GM20431 (cell line): ENCODE data around the gene IL21R.
"Not testable (repeated sequence)": the region's sequence is repeated elsewhere in the genome, so short reads cannot be mapped to it uniquely, and the experiment has no call there.

Source experiments
- in situ Hi-C: fragments of 300-500 bp; cut with MseI, MboI; formaldehyde crosslinking; loops from one replicate; pipeline ENCODE4 v1.15.0; 2020; ENCODE audit warnings: low sequenced_read_pairs; ENCODE audit not compliant: unreplicated experiment

IL21R gene

GRCh38 chr16:27421961-27422740 lies 20.2 kb downstream of the IL21R start:
- in situ Hi-C loops = no loop called here

DNA sequence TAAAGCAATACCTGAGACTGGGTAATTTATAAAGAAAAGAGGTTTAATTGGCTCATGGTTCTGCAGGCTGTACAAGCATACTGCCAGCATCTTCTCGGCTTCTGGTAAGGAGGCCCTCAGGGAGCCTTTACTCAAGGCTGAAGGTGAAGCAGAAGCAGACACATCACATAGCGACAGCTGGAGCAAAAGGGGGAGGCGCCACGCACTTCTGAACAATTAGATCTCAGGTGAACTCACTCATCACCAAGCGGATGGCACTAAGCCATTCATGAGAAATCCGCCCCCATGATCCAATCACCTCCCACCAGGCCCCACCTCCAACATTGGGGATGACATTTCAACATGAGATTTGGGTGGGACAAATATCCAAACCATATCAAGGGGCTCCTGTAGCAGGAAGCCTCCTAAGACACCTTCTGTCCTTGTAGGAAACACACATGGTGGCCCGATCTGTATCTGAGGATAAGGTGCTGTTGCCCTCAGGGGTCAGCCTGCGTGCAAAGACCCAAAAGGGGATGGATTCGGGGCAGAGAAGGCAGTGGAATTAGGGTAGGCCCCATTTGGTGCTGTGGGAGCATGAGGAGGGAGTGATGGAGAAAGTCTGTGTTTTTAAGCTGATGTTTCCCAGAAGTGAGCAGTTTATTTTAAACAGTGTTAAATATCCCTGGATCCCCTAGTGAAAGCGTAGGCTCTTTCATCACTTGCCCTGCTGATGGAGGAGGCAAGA lies 23.0 kb downstream of the IL21R start:
- in situ Hi-C loops = no loop called here

GRCh38 chr16:27425961-27426360 lies 24.0 kb downstream of the IL21R start:
- in situ Hi-C loops = no loop called here

GRCh38 chr16:27426423-27427408 lies 24.7 kb downstream of the IL21R start:
- in situ Hi-C loops = no loop called here

- in situ Hi-C loops = no loop called here
Measured at GRCh38 chr16:27427538-27427937, 25.6 kb downstream of the IL21R start.

DNA sequence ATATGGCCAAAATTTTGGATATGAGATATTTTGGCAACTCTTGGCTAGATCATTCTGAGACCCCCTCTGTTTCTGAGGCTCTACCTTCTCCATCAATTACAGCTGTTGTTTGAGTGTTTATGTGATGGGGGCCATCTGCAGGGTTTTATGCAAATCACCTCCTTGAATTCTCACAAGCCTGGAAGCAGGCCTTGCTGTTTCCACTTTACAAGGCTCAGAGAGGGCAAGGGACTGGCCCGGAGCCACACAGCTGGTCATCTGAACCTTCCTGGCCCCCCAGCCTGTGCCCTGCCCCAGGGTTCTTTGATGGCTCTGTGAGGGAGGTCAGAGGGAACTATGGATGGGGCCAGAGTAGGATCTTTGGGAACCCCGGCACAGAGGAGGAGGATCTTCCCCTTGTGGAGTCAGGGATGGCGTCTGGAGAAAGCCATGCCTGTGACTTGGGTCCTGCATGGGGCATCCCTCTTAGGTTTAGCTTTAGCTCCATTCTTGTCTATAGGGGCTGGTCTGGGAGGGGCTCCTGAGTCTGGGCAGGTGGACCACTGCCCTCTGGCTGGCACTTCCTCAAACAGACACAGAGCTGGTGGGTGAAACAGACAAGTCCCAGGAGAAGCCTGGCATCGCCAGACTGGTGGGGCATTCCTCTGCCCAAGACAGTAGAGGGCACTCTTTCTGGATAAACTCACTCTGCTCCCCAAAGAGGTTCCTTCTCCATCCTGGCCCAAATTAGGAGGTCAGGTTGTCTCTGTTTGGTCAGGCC lies 26.2 kb downstream of the IL21R start:
- in situ Hi-C loops = no loop called here

- in situ Hi-C loops = no loop called here
Measured at GRCh38 chr16:27429330-27429871, 27.4 kb downstream of the IL21R start.

- in situ Hi-C loops = no loop called here
Measured at GRCh38 chr16:27429981-27430441, 28.0 kb downstream of the IL21R start.

GRCh38 chr16:27430512-27430911 lies 28.5 kb downstream of the IL21R start:
- in situ Hi-C loops = no loop called here

DNA sequence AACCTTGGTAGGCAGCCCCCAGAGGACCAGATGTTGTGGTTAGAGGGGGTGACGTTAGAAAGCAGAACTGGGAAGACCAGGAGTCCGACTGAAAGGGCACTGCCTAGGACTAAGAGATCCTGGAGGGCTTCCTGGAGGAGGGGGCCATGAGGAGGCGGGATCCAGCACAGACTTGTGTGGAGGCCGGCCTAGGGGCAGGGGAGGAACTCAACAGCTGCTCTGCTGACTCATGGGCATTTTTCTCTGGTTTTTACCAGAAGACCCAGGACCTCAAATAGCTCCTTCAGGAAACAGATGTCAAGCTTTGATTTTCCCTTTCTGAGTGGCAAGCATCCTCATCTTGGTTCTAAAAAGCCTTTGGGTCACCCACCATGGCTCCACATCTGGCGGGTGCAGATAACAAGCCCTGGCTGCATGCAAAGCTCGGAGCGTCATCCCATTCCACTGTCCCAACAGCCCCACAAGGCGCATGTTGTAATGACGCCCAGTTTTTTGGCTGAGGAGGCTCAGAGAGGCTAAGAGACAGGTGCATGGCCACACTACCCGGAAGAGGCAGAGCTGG lies 29.0 kb downstream of the IL21R start:
- in situ Hi-C loops = no loop called here

- in situ Hi-C loops = no loop called here
Measured at GRCh38 chr16:27431773-27432532, 30.0 kb downstream of the IL21R start.

DNA sequence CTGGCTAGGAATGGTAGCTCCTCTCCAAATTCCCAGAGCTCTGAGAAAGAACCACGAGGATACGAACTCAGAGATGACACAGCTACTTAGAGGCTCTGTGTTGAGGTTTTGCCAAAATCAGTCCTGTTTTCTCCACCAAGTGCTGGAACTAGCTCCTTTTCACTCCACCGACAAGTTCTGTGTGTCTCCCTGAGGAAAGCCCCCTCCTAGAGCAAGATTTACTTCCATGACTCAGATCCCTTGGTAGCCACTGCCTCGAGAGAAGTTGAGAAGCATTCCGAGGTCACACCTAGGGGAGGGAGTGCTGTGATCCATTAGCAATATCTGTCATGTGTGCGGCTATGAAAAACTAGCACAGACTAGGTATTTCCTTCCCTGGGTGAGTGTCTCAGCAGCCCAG lies 30.6 kb downstream of the IL21R start:
- in situ Hi-C loops = no loop called here

DNA sequence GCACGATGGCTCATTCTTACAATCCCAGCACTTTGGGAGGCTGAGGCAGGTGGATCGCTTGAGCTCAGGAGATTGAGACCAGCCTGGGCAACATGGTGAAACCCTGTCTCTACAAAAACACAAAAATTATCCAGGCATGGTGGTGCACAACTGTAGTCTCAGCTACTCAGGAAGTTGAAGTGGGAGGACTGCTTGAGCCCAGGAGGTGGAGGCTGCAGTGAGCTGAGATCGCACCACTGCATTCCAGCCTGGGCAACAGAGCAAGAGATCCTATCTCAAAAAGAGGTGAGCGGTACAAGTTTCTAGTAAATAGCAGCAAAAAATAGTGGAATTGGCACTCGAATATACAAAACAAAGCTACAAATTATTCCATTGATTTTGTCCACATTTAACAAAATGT lies 31.2 kb downstream of the IL21R start:
- in situ Hi-C loops = not testable (repeated sequence)

GRCh38 chr16:27433636-27434035 lies 31.7 kb downstream of the IL21R start:
- in situ Hi-C loops = no loop called here

DNA sequence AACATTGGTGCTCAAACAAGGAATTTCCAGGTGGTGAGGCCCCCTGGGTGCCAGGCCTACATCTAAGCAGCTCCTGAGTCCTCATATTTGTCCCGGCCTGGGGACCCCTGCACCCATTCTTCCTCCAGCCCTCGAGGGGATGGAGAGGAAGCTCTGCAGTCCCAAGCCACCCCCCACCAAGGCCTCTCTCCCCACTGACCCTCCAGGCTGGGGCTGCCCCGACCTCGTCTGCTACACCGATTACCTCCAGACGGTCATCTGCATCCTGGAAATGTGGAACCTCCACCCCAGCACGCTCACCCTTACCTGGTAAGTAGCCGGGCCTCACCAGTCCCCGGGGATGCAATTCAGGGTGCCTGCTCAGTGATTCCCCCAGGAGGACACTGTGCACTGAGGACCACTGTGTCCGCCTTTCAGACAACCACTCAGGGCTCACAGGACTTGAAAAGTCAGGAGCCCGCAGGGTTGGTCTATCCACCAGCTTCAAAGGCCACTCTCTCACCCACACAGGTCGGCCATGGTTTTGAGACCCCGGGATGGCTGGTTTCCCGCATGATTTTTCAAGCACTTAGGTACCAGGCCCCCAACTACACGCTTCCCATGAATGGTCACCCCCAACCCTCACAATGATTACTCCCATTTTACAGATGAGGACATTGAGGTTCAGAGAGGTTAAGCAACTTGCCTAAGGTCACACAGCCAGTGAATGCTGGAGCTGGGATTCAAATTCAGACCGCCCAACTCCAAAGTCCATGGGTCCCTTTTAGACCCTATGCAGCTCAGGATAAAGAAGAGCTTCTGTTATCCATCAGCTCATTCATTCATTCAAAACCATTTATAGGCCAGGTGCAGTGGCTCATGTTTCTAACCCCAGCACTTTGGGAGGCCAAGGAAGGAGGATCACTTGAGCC lies 32.4 kb downstream of the IL21R start:
- in situ Hi-C loops = no loop called here

DNA sequence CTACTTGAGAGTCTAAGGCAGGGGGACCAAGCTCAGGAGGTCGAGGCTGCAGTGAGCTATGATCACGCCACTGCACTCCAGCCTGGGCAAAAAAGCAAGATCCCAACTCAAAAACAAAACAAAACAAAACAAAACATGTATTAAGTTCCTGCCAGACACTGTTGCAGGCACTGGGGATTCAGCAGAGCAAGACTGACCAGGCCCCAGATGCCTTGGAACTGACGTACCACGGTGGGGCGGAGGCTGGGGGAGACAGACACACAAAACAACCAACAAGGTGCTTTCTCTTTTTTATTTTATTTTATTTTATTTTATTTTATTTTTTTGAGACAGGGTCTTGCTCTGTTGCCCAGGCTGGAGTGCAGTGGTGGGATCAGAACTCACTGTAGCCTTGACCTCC lies 33.2 kb downstream of the IL21R start:
- in situ Hi-C loops = not testable (repeated sequence)

DNA sequence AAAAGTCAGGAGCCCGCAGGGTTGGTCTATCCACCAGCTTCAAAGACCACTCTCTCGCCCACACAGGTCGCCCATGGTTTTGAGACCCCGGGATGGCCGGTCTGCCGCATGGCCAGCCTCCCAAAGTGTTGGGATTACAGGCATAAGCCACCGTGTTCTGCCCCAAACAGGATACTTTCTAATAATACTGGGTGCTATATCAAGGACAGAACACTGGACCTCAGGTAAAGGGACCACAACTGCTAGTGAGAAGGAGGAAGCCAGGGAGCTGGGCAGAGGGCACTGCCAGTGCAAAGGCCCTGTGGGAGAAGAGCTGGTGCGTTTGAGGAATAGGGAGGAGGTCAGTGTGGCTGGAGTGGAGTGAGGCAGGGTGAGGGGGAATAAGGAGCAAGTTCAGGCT lies 34.1 kb downstream of the IL21R start:
- in situ Hi-C loops = no loop called here
